DND-41 (cell line): ENCODE data around the gene KCMF1.

ENCODE experiments used
- ATAC-seq: fragments of 200-7000 bp; cut with Tn5 transposase; 3 replicates; pipeline ENCODE4 v1.9.1; 2021; ENCODE audit warnings: low read depth; ENCODE audit not compliant: insufficient read depth
- DNase-seq: peaks from one replicate; pipeline ENCODE4 v3.0.0-alpha.2; 2020
- H2AFZ ChIP-seq: 2 replicates; pipeline ENCODE4 v1.6.0; 2012; ENCODE audit warnings: low read depth, low read length
- H3K27ac ChIP-seq: 2 replicates; pipeline ENCODE4 v1.5.1; 2012; ENCODE audit warnings: low read length, inconsistent platforms
- H3K27me3 ChIP-seq: fragments of 200-600 bp; sonication (generic); 2 replicates; pipeline ENCODE4 v1.6.0; 2012; ENCODE audit warnings: low read length, mild to moderate bottlenecking, inconsistent platforms; ENCODE audit not compliant: insufficient read depth, poor library complexity
- H3K36me3 ChIP-seq: 2 replicates; pipeline ENCODE4 v1.5.1; 2012; ENCODE audit warnings: low read length, inconsistent platforms; ENCODE audit not compliant: insufficient read depth
- H3K4me1 ChIP-seq: 2 replicates; pipeline ENCODE4 v1.5.1; 2012; ENCODE audit warnings: mild to moderate bottlenecking, low read length; ENCODE audit not compliant: insufficient read depth
- H3K4me2 ChIP-seq: 2 replicates; pipeline ENCODE4 v1.6.0; 2012; ENCODE audit warnings: mild to moderate bottlenecking, moderate library complexity, low read length, inconsistent platforms; ENCODE audit not compliant: insufficient read depth
- H3K4me3 ChIP-seq, 2 experiments: fragments of 200-600 bp in 1 of 2; shearing (Covaris generic) in 1 of 2; 2 replicates each; pipeline ENCODE4 v1.5.1; 2012 to 2016; ENCODE audit warnings: inconsistent platforms in 2 of 2, low read length in 2 of 2, mild to moderate bottlenecking in 2 of 2, low read depth in 1 of 2, moderate library complexity in 1 of 2
- H3K79me2 ChIP-seq: 2 replicates; pipeline ENCODE4 v1.6.0; 2012; ENCODE audit warnings: low read length, inconsistent platforms; ENCODE audit not compliant: insufficient read depth
- H3K9ac ChIP-seq: 2 replicates; pipeline ENCODE4 v1.6.0; 2012; ENCODE audit warnings: low read depth, mild to moderate bottlenecking, inconsistent platforms, low read length, moderate library complexity
- H3K9me3 ChIP-seq: 2 replicates; pipeline ENCODE4 v1.5.1; 2012; ENCODE audit warnings: low read length, moderate library complexity, mild to moderate bottlenecking, inconsistent platforms; ENCODE audit not compliant: insufficient read depth, severe bottlenecking
- H4K20me1 ChIP-seq: 2 replicates; pipeline ENCODE4 v1.6.0; 2012; ENCODE audit warnings: low read length; ENCODE audit not compliant: insufficient read depth
- EZH2 ChIP-seq: IDR thresholded peaks from 3 replicates; pipeline ENCODE4 v1.6.1; 2012; ENCODE audit warnings: borderline replicate concordance, low read depth, mild to moderate bottlenecking, moderate library complexity, low read length, inconsistent platforms; ENCODE audit not compliant: severe bottlenecking
- TF ChIP-seq, protein P1 (sequence below): IDR thresholded peaks from 2 replicates; pipeline ENCODE4 v1.5.1; 2012; ENCODE audit warnings: borderline replicate concordance, low read length, moderate library complexity, mild to moderate bottlenecking; ENCODE audit not compliant: poor library complexity, severe bottlenecking; ENCODE audit errors: extremely low read depth

The KCMF1 gene

DNA sequence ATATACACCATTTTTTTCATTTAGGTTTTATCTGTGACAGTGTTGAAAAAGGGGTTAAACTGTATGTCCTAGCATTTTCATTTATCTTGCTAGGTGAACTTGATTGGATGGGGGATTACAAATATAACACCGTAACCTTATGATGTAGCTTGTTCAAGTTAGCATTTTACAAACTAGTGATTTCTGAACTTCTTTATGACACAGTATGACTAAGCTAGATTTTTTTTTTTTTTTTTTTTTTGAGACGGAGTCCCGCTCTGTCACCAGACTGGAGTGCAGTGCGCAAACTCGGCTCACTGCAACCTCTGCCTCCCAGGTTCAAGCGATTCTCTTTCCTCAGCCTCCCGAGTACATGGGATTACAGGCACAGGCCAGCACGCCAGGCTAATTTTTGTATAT, 47.1 kb downstream of the KCMF1 start:
- Histone ChIP-seq H3K4me3 (no peak overlapping the region), H3K4me2 (no peak overlapping the region), H3K27ac (no peak overlapping the region), H3K4me1 (no peaks in the 10 kb centered on the region), H3K27me3 (no peaks in the 10 kb centered on the region), H3K9me3 (no peaks in the 10 kb centered on the region), H2AFZ (no peak overlapping the region), H3K79me2 (peaks cover 98% of the 10 kb centered on the region), H4K20me1 (peaks cover 76% of the 10 kb centered on the region), H3K9ac (no peak overlapping the region), H3K36me3 (peaks cover 8% of the 10 kb centered on the region)
- no peak for ATAC-seq
- TF ChIP-seq, protein P1, sequence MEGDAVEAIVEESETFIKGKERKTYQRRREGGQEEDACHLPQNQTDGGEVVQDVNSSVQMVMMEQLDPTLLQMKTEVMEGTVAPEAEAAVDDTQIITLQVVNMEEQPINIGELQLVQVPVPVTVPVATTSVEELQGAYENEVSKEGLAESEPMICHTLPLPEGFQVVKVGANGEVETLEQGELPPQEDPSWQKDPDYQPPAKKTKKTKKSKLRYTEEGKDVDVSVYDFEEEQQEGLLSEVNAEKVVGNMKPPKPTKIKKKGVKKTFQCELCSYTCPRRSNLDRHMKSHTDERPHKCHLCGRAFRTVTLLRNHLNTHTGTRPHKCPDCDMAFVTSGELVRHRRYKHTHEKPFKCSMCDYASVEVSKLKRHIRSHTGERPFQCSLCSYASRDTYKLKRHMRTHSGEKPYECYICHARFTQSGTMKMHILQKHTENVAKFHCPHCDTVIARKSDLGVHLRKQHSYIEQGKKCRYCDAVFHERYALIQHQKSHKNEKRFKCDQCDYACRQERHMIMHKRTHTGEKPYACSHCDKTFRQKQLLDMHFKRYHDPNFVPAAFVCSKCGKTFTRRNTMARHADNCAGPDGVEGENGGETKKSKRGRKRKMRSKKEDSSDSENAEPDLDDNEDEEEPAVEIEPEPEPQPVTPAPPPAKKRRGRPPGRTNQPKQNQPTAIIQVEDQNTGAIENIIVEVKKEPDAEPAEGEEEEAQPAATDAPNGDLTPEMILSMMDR: no peak
- no peak for TF ChIP-seq EZH2
- DNase-seq: no peak

DNA sequence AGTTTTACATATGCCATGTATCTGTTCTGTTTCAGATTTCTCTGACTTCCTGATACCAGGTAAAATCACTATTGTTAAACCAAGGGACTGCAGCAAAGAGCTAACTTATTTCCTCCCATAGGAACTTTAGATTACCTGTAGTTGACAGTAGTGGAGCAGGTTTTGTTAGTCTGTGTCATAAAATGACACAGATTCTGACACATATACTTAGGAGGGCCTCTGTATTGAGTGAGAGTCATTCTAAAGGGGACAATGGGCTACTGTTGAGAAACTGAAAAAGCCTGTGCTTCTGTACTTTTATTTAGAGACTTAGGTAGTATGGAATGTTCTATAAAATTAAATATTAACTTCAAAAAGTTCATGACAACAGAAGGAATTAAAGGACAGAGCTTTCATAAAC, 48.2 kb downstream of the KCMF1 start:
- Histone ChIP-seq H3K27me3 (no peaks in the 10 kb centered on the region), H3K9me3 (no peaks in the 10 kb centered on the region), H3K79me2 (peaks cover 96% of the 10 kb centered on the region), H2AFZ (no peak overlapping the region), H4K20me1 (peaks cover 70% of the 10 kb centered on the region), H3K4me3 (no peak overlapping the region), H3K36me3 (peaks cover 8% of the 10 kb centered on the region), H3K4me2 (no peak overlapping the region), H3K9ac (no peak overlapping the region), H3K4me1 (no peaks in the 10 kb centered on the region), H3K27ac (no peak overlapping the region)
- no peak for DNase-seq
- ATAC-seq: no peak
- TF ChIP-seq, protein P1: no peak
- TF ChIP-seq EZH2: no peak

DNA sequence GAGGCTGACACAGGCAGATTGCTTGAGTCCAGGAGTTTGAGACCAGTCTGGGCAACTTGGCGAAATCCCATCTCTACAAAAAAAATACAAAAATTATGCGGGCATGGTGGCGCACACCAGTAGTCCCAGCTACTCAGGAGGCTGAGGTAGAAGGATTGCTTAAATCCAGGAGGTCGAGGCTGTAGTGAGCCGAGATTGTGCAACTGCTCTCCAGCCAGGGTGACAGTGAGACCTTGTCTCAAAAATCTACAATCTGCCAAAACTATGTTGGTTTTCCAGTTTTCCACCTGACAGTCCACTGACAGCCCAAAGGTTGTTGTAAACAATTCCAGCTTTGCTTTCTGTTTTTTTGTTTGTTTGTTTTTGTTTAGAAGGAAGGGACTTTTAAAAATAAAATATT, 51.3 kb downstream of the KCMF1 start:
- H3K4me3 ChIP-seq: no peak overlapping the region
- no peak overlapping the region for H3K9ac ChIP-seq
- no peaks in the 10 kb centered on the region for H3K27me3 ChIP-seq
- peaks cover 12% of the 10 kb centered on the region for H3K36me3 ChIP-seq
- H3K4me2 ChIP-seq: no peak overlapping the region
- no peak for TF ChIP-seq EZH2
- TF ChIP-seq, protein P1: no peak
- H4K20me1 ChIP-seq: peaks cover 61% of the 10 kb centered on the region; the same call in 1 of the 2 replicates
- H3K27ac ChIP-seq: no peak overlapping the region
- H2AFZ ChIP-seq: no peak overlapping the region
- ATAC-seq (no peak), DNase-seq (no peak)
- H3K9me3 ChIP-seq: no peaks in the 10 kb centered on the region
- H3K79me2 ChIP-seq: peaks cover 98% of the 10 kb centered on the region
- H3K4me1 ChIP-seq: no peaks in the 10 kb centered on the region

DNA sequence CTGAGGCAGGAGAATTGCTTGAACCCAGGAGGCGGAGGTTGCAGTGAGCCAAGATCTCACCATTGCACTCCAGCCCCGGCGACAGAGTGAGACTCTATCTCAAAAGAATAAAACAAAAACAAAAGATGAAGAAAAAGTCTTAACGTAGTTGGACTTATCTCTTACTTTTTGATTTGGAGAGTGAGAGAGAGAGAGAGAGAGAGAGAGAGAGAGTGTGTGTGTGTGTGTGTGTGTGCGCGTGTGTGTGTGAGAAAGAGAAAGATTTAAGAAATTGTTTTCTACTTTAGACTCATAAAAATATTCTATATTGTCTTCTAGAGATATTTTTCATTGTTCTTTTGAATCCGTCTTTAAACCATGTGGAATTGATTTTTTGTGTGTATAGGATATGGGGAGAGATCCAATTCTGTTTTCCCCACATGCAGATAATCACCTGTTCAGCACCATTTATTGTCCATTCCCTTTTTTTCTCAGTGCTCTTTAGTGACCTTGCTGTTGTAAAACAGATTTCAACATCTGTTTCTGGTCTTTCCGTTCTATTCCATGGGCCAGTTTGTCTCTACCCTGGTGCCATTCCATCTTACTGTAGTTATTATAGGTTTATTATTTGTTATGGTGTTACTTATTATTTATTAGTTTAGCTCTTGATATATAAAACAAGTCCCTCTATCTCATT, 53.5 kb downstream of the KCMF1 start:
- H3K27ac ChIP-seq: no peak overlapping the region
- H3K9me3 ChIP-seq: no peaks in the 10 kb centered on the region
- TF ChIP-seq, protein P1: no peak
- no peak for TF ChIP-seq EZH2
- no peak for ATAC-seq
- H3K9ac ChIP-seq: no peak overlapping the region
- no peaks in the 10 kb centered on the region for H3K4me1 ChIP-seq
- H2AFZ ChIP-seq: no peak overlapping the region
- no peak overlapping the region for H3K4me3 ChIP-seq
- DNase-seq: no peak
- peaks cover 89% of the 10 kb centered on the region for H3K79me2 ChIP-seq
- peaks cover 52% of the 10 kb centered on the region; the same call in 1 of the 2 replicates for H4K20me1 ChIP-seq
- H3K4me2 ChIP-seq: no peak overlapping the region
- H3K27me3 ChIP-seq: no peaks in the 10 kb centered on the region
- H3K36me3 ChIP-seq: peaks cover 33% of the 10 kb centered on the region
